ENCODE data around the gene MSL1.

GRCh38 chr17:40159456-40159855 lies 37.7 kb downstream of the MSL1 start:
- TF ChIP-seq CTCF (IDR thresholded peaks at IDR 0.05) = no peak
- no peak for TF ChIP-seq POLR2A (IDR thresholded peaks at IDR 0.05)

Data from Peyer's patch (tissue), 4 donors.